NCI-H446 (cell line): ENCODE measurements around the gene KRT75.
A peak's percentile ranks its signal among the peaks of the same experiment; 100 is the strongest.
"Not testable (repeated sequence)": the region's sequence is repeated elsewhere in the genome, so short reads cannot be mapped to it uniquely, and the experiment has no call there.

Experiments used
- DNase-seq, 2 experiments: peaks; one replicate each; lab custom pipeline; 2025; lab: John Stamatoyannopoulos, UW

KRT75 gene

DNA sequence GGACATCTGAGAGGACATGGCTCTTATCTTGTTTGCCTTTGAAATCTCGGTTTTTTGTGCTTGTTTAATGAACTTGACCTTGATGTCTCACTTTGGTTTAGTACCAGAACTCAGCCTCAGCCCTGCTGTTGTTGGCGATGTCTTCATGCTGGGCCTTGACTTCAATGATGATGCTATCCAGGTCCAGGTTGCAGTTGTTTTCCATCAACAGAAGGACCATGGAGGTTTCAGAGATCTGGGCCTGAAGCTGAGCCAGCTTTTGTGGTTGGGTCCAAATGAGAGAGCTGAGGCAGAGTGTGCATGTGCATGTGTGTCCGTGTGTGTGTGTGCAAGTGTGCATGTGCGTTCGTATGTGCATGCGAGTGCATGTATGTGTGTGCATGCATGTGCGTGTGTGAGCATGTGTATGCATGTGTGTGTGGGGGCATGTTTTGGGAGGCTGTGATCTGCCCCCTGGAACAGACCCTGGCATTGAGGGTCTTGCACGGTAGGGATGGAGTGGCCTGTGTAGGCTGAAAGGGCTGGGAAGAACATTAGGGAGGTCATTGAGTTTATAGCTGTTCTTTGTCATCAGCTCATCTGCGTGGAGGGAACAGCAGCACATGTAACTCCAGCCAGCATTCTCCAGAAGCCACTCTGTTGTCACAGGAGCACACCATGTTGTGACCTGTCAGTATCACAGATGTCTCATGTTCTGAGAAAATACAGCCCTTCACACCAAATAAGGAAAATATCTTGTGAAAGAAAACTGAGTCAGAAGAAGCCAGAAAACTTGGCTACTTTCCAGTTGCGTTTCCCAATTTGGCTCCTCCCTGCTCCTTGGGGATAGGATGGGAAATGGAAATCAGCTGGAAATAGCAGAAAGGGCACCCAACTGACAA is 18.1 kb downstream of the KRT75 start:
- DNase-seq: no peak

DNA sequence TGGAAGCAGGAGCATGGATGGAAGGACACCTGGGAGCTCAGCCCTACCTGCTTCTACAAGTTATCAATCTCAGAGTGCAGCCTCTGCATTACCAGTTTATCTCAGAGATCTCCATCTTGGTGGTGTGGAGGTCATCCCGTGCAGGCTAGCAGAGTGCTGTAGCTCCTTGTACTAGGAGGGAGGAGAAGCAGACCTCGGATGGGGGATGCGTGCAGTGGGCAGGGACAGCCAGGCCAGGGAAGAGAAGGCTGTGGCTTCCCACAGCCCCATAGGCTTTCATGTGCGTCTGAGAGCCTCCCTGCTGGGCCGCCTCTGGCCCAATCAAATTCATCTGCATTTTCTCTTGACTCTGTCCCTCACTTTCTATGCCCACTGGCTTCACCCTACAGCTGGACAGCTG is 19.2 kb downstream of the KRT75 start:
- no peak for DNase-seq

DNA sequence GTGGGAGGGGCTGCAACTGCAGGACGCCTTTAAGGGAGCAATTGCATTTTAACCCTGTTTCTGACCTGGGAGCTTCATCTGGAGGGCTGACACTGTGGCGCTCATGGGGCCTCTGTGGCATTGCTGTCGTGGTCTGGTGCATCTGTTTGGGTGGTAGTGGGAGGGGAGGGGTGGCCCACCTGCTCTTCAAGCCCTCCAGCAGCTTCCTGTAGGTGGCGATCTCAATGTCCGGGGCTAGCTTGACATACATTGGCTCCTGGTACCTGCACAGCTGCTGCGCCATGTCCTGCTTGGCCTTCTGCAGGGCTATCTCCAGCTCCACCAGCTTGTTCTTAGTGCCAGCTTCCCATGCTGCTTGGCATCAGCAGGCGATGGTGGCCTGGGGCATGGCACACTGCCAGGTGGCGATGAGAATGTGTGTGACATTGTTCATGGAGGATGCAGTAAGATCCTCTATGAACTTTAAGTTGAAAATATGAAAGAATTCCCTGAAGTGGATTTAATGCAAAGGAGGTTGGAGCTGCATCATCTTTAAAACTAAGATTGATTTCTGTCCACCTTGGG is 20.3 kb downstream of the KRT75 start:
- no peak for DNase-seq

DNA sequence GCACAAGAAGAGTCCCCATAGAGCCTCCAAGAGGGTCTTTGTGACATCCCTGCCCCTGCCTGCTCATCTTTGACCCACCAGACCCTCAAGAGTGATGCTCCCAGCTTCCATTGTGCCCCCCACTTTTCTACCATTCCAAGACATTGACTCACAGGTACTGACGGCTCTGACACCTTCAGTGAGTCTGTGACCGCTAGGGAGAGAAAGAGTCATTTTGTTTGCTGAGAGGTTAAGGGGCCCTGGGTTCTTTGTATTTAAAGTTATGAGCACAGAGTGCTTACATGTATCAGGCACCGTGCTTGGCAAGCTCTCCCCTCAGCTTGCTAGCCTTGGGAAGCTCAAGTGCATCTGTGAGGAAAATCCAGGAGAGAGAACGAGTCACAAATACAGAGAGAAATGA is 21.0 kb downstream of the KRT75 start:
- DNase-seq: no peak

DNA sequence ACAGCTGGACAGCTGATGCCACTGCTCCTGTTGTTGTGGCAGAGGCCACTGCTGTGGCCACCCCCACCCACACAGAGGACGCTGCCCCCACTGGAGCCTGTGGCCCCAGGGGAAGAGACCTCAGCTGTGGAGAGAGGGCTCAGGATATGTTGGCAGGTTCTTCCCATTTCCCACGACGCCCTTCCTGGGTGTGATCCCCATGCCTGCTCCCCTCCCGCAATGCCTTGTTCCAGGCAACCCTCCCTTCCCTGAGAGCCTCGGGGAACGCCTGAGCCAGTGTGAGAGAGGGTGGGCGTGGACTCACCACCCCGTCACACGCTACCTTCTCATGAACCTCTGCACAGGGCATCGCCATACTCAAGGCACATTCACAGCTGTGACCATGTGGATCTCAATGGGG is 22.4 kb downstream of the KRT75 start:
- no peak for DNase-seq

DNA sequence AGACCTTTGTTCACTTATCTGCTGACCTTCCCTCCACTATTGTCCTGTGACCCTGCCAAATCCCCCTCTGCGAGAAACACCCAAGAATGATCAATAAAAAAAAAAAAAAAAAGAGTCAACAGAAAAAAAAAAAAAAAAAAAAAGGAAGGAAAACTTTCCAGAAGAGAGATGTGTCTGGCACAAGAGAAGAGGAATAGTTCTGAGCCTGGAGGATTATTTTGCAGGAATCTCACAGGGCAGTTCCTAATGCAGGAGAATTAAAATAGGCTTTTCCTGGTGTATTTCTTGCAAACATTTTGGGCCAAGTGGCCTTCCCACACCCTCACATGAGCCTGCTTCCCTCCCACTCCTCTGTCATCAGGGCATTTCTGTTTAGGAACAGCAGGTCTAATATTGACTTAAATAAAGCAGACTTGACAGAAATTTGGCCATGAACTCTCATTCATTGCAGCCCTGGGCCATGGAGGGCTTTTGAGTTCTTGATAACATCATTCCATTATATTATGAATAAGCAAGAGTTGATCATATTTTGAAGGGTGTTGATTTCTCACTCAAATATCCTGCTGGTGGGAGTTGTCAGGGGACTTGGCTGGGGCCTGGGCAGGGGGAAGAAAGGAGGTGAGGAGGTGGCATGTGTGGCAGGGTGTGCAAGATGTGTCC is 23.5 kb downstream of the KRT75 start:
- DNase-seq: not testable (repeated sequence)

DNA sequence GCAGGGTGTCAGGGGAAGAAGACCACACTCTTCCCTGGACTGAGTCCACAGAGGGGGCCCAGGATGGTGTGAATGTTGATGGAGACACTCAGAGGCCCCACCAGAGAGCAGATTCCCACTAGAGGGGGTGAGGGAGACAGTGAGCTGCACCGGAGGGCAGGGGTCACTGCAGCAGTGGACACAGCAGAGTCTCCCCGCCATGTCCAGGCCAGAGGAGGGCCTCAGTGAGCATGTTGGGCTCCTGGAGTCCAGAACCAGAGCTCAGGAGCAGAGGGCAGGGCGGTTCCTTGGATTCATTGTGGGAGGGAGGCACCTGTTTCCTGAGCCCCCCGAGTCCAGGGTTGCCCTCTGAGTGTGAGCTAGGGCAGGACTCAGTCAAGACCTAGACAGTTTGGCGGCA is 26.3 kb downstream of the KRT75 start:
- DNase-seq: no peak

DNA sequence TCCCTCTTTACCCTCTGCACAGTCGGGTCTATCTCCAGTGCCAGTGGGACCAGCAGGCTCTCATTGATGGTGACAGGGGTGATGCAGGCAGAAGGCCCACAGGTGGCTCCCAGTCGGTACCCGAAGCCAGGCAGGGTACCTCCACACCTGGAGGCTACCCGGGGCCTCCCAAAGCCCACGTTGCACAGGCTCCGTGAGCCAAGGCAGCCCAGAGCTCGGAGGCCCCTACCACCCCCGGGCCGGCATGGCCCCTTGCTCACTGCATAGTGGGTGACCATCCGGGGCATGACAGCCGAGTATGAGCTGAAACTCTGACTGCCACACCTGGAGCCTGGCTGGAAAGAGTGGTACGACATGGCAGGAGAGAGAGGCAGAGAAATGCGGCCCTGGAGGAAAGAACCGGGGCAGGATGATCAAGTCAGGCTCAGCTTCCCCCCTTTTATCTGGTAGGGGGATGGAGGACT is 28.2 kb downstream of the KRT75 start, which contains the start of gene KRT82:
TSS of gene KRT82 (minus strand) at position 414 of the 464 bp plus-strand sequence. CDS start at position 356, 58 bp downstream.
- DNase-seq: no peak

DNA sequence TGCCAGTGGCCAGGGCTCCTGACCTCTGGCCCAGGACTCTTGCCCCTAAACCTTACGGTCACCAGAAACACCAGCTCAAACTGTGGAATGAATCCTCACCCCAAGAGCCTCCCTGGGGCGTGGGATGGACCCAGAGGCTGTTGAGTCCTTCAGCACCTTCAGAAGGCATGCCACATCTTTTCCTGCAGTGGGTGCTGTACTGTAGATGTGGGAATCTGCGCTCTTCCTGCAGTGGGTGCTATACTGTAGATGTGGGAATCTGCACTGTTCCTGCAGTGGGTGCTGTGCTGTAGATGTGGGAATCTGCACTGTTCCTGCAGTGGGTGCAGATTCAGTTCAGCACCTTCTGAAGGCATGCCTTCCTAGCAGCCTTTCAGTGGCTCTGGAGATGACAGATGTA is 29.2 kb downstream of the KRT75 start:
- no peak for DNase-seq

DNA sequence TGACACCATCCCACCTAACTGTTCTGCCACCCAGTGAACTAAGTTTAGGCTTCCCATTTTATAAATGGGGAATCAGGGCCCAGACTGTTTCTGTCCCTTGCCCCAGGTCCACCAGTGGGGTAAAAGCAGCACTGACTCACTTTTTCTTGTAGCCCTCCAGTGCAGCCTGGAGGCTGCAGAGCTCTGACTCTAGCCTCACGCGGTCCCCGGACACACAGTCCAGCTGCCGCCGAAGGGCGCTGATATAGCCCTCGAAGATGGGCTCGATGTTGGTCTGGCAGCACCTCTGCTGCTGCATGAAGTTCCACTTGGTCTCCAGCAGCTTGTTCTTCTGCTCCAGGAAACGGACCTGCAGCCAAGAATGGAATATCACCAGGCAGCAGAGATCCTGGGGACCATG is 30.6 kb downstream of the KRT75 start:
- no peak for DNase-seq

DNA sequence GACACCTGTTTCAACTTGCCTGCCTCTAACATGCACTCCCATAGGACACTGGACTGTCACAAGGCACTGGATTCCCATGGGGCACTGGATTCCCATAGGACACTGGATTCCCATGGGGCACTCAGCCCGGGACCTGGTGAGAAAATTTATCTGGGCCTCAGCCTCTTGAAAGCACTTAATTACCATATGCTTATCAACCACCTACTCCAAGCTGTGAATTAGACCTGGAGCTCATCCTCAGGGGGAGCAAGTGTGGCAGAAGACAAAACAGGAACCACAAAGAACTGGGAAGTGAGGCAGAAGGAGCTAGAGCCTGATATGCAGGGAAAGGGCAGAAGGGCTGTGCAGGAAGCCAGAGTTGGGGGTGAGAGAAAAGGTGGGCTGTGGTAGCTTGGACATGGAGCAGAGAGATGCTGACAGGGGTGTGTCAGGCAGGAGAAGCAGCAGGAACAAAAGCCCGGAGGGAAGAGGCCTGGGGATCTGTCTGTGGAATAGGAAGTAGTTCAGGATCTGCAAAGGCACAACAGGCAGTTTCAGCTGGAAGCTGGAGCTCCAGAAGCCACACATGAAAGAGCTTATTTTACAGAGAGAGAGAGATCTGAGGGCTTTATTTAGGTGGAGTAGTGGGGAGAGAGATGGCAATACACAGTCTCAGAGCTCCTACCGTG is 31.2 kb downstream of the KRT75 start:
- no peak for DNase-seq

DNA sequence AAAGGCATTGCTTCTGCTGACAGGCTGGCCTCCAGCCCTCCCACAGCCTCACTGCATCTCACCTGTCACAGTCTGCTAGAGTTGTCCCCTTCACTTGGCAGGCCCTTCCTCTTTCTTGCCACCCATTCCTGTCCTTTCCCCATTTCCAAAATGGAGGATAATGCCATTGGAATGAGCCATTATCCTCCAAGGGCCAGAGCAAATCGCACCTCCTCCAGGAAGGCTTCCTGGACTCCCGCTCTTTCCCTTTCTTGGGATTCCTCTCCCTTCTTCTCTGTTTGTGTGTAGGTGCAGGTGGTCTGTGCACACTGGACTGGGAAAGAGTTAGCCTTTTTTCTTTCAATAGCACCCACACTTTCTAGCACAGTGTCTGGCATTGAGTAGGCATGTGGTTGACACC is 31.8 kb downstream of the KRT75 start:
- DNase-seq: no peak

DNA sequence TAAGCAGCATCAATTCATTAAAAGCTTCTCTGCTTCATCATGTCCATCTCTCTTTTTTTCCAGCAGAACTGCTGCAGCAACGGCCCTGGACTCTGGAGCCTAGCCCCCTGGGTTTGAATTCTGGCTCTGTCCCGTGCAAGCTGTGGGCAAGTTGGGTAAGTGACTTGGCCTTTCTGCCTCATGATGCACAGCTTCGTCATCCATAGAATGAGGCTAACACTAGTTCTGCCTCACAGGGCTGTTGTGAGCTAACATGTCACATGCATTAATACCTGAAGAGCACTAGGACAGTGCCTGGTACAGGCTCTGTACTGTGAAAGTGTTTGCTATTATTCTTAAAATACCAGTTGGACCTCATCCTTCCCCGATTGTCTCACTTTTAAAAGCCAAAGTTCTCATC is 32.2 kb downstream of the KRT75 start:
- no peak for DNase-seq

DNA sequence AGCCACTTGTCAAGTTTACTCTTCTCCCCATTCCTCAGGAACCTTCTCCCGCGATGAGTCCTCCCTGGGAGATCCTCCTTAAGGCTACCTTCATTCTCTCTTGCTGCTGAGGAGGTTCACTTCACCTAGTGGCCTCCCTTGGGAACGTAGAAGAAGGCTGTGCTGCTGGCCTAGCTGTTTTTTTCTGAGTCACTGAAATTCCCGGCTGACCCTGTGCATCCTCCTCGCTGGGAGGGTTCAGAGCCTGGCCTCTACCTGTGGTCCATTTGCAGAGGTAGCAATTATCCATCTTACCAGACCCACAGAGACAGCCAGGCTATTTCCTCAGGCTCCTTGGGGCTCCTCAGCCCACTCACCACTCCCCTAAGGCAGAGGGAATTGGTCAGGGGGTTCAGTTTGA is 32.6 kb downstream of the KRT75 start:
- no peak for DNase-seq

DNA sequence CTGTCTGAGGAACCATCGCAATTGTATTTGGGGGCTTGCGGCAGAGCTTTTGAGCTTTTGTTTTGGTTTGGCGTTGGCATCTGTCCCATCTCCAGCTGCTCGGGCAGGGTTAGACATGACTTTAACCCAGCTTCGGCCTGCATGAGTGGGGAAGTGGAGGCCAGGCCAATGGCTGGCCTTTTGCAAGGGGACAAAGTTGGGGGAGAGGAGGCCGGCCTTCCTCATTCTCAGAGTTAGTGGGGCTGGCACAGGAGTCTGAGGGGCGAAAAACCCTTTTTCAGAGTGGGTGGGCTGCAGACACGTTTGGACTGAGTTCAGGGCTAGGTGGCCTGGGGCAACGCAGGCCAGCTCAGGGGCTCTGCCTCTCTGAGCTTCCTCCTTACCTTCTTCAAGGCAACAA is 33.3 kb downstream of the KRT75 start:
- DNase-seq: no peak

DNA sequence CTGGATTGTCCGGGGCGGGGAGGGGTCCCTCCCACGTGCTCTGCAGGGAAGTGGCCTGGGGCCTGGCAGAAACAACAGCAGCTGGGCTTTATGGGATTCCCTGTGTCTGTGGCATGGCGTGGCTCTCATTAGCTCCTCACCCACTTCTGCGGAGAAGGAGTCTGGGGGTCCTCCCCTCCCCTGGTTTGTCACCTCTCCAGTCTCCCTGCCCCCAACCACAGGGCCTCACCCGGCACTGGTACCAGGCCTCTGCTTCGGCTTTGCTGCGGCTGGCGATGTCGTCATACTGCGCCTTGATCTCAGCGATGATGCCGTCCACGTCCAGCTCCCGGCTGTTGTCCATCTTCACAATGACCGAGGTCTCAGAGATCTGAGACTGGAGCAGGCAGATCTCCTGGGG is 34.4 kb downstream of the KRT75 start:
- no peak for DNase-seq

DNA sequence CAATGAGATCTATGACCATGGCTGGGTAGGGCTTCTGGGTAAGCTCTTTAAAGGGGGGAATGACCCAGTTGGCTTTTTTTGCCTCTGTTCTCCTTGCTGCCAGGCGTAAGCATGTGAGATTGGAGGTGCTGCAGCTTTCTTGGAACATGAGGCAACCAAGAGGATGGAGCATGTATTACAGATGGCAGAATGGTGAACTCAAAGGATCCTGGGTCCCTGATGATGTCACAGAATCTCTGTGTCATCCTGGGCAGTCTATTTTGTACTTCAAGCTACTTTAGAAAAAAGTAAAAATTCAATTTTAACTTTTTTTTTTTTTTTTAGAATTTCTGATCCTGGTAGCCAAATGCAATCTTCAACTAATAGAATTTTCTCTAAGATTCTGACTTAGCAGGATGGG is 36.0 kb downstream of the KRT75 start:
- DNase-seq: no peak

DNA sequence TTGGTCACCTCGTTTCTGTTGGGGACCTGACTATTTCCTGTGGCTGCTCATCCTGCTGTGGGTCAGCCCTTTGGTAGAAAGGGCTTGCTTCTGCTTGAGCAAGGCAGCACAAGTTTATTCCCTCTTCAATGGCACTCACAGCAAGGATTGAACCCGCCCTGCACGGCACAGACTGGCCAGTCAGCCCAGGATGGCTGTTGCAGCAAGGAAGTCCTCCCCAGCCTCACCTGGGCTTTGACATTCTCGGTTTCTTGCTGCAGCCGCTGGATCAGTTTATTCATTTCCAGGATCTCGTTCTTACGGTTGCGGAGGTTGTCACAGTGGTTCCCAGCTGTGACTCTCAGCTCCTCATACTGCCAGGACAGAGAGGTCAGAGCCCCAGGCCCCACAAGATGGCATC is 37.5 kb downstream of the KRT75 start:
- no peak for DNase-seq

DNA sequence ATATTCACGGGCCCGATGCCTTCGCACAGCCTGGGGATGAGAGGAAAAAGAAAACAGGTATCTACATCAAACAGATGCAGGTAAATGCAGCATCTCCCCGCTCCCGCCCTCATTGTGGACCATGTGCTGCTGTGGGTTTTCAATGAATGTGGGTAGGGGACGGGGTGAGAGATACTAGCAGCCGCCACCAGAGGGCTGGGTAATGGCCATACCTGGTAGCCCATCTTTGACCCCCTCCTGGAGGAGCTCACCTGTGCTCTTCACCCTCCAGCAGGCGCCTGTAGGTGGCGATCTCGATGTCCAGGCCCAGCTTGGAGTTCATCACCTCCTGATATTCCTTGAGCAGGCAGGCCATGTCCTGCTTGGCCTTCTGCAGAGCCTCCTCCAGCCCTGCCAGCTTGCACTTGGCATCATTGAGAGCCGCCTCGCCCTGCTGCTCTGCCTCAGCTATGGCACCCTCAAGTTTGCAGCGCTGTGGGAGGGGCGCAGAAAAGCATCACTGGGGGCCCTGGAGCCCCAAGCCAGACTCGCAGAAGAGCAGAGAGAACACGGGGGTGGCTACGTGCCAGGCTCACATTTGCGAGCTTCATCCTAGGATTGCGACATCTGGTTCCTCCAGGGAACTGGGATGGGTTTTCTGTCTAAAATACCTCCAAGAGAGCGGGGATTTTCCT is 38.3 kb downstream of the KRT75 start:
- peak in 1 of 2 experiments; percentile 22 for DNase-seq

DNA sequence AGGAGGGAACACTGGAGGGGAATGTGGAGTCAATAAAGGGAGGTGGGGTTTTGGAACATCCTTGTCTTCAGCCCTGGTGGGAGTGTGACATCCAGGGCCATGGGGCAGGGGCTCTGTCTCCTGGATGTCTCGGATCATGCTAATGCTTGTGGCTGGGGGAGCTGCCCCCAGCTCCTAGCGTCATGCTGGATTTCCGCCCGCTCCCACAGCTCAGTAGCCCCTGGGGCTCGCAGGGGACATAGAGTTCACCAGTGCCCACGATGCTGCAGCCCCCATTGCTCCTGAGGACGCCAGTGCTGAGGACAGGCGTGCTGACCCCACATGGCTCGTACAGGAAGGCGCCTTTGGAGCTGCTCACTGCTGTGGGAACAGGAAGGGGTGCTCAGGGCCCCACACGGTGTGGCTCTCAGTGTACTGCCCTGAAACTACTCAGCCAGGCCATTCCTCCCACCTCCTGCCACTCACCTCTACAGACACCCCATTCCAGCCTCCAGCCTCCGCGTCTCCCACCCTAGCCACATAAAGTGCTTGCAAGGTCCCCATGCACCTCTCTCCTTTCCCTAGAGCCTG is 39.2 kb downstream of the KRT75 start:
- no peak for DNase-seq

DNA sequence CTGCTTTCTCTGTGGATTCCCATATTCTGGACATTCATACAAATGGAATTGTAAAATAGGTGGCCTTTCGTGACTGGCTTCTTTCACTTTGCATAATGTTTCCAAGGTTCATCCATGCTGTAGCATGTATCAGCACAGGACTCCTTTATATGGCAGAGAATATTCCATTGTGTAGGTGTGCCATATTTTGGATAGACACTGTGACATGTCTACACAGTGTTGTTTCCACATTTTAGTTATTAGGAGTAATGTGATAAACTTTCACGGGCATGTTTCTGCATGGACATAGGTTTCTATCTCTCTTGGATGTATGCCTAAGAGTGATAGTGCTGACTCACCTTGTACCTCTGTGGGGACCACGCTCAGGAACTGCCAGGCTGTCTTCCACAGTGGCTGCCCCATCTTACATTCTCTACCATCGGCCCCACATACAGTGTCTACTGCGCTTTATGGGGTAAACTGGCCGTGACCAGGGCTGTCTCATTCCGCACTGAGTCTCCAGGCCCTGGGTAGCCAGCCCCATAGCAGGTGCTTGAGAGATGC is 41.6 kb downstream of the KRT75 start:
- no peak for DNase-seq
